Astrocyte of the spinal cord (primary cell): ENCODE data around the gene JMJD1C.

ENCODE experiments used
- DNase-seq: peaks from one replicate; pipeline ENCODE4 v3.0.0; 2011; ENCODE audit warnings: low read depth, low spot score
- H3K4me3 ChIP-seq: 2 replicates; pipeline ENCODE4 v1.5.1; 2011; ENCODE audit warnings: low read depth, mild to moderate bottlenecking, low read length, moderate library complexity
- in situ Hi-C: cut with HindIII; loops from 2 replicates; pipeline ENCODE4 v1.10.0; 2017; ENCODE audit warnings: low sequenced_read_pairs
- TF ChIP-seq, protein P1 (sequence below): IDR thresholded peaks from 2 replicates; pipeline ENCODE4 v1.5.1; 2012; ENCODE audit warnings: low read depth, mild to moderate bottlenecking, low read length, inconsistent platforms

JMJD1C gene

DNA sequence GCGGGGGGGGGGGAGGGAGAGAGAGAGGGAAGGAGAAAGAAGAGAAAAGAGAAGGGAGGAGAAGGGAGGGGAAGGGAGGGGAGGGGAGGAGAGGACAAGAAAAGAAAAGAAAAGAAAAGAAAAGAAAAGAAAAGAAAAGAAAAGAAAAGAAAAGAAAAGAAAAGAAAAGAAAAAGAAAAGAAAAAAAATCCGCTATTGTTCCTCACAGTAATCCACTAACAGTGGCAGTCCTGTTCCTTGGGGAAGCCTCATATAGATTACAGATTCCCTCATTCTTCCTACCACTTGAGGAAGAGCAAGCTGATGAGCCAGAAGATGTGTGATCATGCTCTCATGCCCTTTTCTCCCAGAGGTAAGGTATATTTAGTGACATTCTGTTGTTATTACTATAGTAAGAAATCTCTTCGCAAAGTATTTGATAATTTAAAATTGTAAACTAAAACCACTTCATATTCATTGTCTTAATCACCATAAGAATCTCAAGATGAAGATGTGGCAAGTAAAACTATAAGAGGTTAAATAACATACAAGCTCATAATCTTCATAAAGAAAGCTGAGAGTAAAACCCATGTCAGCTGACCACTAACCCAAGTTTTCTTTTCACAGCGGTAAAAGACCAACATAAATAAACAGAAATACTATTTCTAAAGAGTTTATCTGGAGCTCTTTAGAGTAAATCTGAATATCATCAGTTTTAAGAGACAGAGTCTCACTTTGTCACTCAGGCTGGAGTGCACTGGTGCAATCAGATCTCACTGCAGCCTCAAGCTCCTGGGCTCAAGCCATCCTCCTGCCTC, 128.1 kb downstream of the JMJD1C start:
- DNase-seq, result peak; percentile 16
- in situ Hi-C loops, result no loop called here
- TF ChIP-seq, protein P1, sequence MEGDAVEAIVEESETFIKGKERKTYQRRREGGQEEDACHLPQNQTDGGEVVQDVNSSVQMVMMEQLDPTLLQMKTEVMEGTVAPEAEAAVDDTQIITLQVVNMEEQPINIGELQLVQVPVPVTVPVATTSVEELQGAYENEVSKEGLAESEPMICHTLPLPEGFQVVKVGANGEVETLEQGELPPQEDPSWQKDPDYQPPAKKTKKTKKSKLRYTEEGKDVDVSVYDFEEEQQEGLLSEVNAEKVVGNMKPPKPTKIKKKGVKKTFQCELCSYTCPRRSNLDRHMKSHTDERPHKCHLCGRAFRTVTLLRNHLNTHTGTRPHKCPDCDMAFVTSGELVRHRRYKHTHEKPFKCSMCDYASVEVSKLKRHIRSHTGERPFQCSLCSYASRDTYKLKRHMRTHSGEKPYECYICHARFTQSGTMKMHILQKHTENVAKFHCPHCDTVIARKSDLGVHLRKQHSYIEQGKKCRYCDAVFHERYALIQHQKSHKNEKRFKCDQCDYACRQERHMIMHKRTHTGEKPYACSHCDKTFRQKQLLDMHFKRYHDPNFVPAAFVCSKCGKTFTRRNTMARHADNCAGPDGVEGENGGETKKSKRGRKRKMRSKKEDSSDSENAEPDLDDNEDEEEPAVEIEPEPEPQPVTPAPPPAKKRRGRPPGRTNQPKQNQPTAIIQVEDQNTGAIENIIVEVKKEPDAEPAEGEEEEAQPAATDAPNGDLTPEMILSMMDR, result no peak
- no peak overlapping the region for H3K4me3 ChIP-seq

GRCh38 chr10:63331586-63331985, 134.2 kb downstream of the JMJD1C start:
- TF ChIP-seq, protein P1, result no peak
- no peak overlapping the region for H3K4me3 ChIP-seq
- in situ Hi-C loops, result no loop called here
- no peak for DNase-seq

DNA sequence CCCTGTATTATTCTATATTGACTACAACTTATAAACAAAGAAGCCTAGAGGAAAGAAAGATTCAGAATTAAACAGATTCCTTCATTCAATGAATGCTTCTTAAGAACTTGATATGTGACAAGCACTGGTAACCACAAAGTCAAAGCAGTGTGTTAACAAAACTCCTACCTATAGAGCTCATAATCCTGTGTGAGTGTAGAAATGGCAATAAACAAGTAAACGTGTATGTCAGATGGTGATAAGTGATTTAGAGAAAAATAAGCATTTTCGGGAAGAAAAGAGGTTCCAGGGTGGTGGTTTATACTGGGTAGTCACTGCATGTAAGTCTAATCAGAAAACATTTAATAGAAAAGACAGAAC, 141.3 kb downstream of the JMJD1C start:
- H3K4me3 ChIP-seq, result no peak overlapping the region
- in situ Hi-C loops, result no loop called here
- DNase-seq, result no peak
- TF ChIP-seq, protein P1, result no peak

DNA sequence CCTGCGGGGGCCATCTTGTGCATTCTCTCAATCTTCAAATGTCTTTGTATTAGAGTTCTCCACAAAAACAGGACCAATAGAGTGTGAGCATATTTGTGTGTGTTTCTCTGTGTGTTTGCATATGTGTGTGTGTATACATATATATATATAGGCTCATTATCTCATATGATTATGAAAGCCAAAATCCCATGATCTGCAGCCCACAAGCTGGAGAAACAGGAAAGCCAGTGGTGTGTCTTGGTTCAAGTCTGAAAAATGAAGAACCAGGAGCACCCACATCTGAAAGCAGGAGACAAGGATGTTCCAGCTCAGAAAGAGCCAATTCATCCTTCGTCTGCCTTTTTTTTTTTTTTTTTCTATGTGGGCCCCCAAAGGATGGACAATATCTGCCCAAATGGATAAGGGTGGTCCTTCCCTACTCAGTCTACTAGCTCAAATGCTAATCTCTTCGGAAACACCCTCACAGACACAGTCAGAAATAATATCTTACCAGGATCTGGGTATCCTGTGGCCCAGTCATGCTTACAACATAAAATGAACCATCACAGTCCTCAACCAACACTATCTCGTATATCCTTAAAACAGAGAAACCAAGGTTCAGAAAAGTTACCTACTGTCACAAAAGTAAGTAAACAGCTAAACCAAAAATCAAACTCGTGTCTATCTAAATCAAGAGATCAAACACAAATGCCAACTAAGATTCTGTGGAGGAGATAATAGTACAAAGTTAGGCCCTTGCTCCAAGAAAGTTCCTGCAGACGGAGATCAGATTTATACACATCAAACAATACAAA, 141.9 kb downstream of the JMJD1C start:
- TF ChIP-seq, protein P1, result no peak
- no peak for DNase-seq
- in situ Hi-C loops, result no loop called here
- no peak overlapping the region for H3K4me3 ChIP-seq

GRCh38 chr10:63320683-63321082, 145.1 kb downstream of the JMJD1C start:
- DNase-seq, result no peak
- TF ChIP-seq, protein P1, result no peak
- in situ Hi-C loops, result no loop called here

DNA sequence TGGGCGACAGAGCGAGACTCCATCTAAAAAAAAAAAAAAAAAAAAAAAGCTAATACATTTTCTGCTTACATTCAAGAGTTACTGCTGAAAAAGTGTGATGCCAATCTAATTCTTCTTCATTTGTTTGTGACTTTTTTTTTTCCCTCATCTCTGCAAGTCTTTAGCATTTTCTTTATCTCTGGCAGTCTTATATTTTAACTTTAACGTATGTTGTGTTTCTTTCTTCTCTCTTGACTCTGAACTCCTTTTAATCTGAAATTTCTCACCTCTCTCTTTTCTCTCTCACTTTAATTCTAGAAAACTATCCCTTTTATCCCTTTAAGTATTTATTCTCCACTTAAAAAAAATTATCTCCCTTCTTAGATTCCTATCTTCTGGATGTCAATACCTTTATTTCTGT, 146.5 kb downstream of the JMJD1C start:
- DNase-seq, result no peak
- H3K4me3 ChIP-seq, result no peak overlapping the region
- TF ChIP-seq, protein P1, result no peak
- in situ Hi-C loops, result no loop called here

More at GRCh38 chr10:63320683-63321082, 145.1 kb downstream of the JMJD1C start:
- H3K4me3 ChIP-seq, result no peak overlapping the region
